GM11168 (cell line): ENCODE data around the gene ANXA7.
"Not testable (repeated sequence)": the region's sequence is repeated elsewhere in the genome, so short reads cannot be mapped to it uniquely, and the experiment has no call there.

Source experiments
- in situ Hi-C: fragments of 300-500 bp; cut with MboI; formaldehyde crosslinking; loops from one replicate; pipeline ENCODE4 v1.12.0; 2022; ENCODE audit warnings: low sequenced_read_pairs; ENCODE audit not compliant: unreplicated experiment

ANXA7 gene

GRCh38 chr10:73357166-73357565 is 56.7 kb downstream of the ANXA7 start:
- in situ Hi-C loops, result no loop called here

- in situ Hi-C loops, result no loop called here
Observed at GRCh38 chr10:73344269-73344668, 69.6 kb downstream of the ANXA7 start.

GRCh38 chr10:73340121-73340520 is 73.7 kb downstream of the ANXA7 start:
- in situ Hi-C loops, result no loop called here

- in situ Hi-C loops, result no loop called here
Observed at GRCh38 chr10:73339436-73339835, 74.4 kb downstream of the ANXA7 start.

GRCh38 chr10:73338801-73339368 is 75.0 kb downstream of the ANXA7 start:
- in situ Hi-C loops, result no loop called here

GRCh38 chr10:73333202-73333601 is 80.7 kb downstream of the ANXA7 start:
- in situ Hi-C loops, result no loop called here

GRCh38 chr10:73332379-73332778 is 81.5 kb downstream of the ANXA7 start:
- in situ Hi-C loops, result no loop called here

- in situ Hi-C loops, result not testable (repeated sequence)
Observed at GRCh38 chr10:73328523-73328922, 85.3 kb downstream of the ANXA7 start.

GRCh38 chr10:73325290-73325689 is 88.6 kb downstream of the ANXA7 start:
- in situ Hi-C loops, result not testable (repeated sequence)
